GM18909 (cell line): ENCODE measurements around the gene FBXO2.

ENCODE experiments used
- ATAC-seq: cut with Tn5 transposase; IDR thresholded peaks from one replicate; pipeline ENCODE4 v1.9.1; 2021; ENCODE audit warnings: mild to moderate bottlenecking; ENCODE audit not compliant: unreplicated experiment, poor library complexity

FBXO2 gene

GRCh38 chr1:11654137-11654938, at the start of gene FBXO2, which contains the start of gene FBXO44:
FBXO2 (minus strand) TSS chr1:11654429; CDS start chr1:11654340, 89 bp downstream.
FBXO44 (plus strand) TSS chr1:11654877; CDS start chr1:11655836, 959 bp downstream.
- peak; percentile 44 for ATAC-seq

- no peak for ATAC-seq
Observed at GRCh38 chr1:11703357-11704193, 49.3 kb upstream of the FBXO2 start.

DNA sequence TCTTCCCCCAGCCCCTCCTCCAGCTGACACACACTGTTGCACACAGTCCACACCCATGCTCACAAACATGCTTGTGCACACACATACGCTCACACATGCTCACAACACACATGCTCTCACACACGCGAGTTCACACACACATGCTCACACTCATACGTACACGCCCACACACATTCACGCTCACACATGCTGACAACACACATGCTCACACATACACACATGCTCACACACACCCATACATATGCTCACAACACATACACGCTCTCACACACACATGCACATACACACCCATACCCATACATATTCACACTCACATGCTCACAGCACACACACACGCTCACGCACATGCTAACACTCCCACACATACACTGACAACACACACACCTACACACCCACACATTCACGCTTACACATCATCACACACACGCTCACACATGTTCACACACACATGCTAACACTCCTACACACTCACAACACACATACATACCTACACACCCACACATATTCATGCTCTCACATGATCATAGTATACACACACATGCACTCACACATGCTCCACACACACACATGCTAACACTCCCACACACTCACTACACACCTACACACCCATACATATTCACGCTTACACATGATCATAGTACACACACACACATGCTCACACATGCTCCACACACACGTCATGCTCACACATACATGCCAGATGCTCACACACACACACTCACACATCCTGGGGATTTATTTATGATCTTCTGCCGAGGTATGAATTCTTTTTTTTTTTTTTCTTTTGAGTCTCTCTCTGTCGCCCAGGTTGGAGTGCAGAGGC, 48.0 kb upstream of the FBXO2 start:
- no peak for ATAC-seq

DNA sequence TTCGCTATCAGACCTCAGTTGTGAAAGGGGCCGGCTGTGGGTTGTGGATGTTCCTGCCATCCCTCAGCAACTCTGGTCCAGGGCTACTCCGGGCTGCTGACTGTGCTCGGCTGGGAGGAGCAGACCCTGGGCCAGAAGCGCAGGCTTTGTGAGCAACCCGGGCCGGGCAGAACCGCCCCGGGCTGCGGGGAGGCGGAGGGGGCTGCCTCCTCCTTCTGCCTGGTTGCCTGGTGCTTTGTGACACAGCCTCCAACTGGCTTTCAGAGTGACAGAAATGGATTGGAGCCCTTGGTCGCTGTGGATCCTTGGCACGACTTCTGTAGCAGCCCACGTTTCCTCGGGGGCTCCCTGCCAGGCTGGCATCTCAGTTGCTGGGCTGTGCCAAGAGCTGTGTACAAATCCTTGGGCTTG, 47.3 kb upstream of the FBXO2 start:
- ATAC-seq: no peak

- no peak for ATAC-seq
Observed at GRCh38 chr1:11700601-11701467, 46.6 kb upstream of the FBXO2 start.

DNA sequence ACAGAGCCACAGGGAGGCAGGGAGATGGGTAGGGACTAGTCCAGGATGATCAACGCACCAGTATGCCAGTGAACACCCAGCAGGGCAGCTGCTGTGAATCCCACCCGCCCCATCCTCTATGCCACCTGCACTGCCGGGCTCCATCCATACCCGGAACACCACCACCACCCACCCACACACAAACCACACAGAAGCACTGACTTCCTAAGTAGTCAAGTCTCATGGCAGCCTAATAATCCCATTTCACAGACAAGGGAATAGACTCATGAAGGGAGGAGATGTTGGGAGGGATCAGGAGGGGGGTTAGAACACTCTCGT, 43.6 kb upstream of the FBXO2 start:
- ATAC-seq: no peak

DNA sequence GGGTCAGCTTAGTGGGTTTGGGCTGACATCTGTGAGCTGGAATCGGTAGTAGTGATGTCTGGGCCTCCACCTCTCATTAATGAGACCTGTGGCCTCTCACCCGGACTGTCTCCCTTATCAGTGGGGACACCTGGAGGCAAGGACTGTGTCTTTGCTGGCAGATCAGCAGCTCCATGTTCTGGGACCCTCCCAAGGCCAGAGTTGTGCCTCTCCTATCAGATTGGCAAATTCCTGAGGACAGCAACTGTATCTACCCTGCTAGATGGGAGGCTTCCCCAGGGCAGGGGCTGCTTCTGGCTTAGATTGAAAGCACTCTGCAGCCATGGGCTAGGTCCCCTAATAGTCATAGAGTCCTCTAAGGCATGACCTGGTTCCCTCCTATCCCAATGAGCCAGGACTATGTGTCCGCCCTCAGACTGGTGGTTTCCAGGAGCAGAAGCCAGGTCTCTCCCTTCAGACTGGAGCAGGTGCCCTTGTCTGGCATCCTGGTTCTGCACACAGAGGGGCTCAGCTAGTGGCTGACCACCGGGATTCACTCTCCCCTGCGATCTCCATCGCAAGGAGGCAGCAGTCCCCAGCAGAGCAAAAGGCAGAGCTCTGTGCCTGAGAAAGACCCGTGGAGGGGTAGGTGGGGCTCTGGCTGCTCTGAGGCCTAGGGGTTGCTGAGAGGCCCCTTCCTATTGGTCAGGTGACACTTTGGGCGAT, 43.1 kb upstream of the FBXO2 start:
- no peak for ATAC-seq

DNA sequence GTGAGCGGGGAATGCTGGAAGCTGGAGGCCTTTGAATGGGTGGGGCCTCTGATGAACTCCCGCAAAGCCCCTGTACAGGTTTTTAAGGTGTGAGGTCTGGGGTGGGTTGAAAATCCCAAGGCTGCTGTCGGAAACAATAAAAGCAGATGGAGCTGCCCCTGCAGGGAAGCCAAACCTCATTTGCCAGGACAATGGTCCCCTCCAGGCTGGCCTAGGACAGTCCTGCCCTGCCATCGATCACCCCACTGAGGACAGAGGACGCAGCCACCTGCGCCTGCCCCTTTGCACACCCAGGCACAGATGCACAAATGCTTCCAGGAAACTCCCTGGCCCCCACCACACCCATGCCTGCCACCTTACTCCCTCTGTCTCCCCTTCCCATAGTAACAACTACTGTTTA, 41.6 kb upstream of the FBXO2 start:
- no peak for ATAC-seq

GRCh38 chr1:11693917-11694316, 39.7 kb upstream of the FBXO2 start:
- no peak for ATAC-seq

- no peak for ATAC-seq
Observed at GRCh38 chr1:11693024-11693590, 38.9 kb upstream of the FBXO2 start.

DNA sequence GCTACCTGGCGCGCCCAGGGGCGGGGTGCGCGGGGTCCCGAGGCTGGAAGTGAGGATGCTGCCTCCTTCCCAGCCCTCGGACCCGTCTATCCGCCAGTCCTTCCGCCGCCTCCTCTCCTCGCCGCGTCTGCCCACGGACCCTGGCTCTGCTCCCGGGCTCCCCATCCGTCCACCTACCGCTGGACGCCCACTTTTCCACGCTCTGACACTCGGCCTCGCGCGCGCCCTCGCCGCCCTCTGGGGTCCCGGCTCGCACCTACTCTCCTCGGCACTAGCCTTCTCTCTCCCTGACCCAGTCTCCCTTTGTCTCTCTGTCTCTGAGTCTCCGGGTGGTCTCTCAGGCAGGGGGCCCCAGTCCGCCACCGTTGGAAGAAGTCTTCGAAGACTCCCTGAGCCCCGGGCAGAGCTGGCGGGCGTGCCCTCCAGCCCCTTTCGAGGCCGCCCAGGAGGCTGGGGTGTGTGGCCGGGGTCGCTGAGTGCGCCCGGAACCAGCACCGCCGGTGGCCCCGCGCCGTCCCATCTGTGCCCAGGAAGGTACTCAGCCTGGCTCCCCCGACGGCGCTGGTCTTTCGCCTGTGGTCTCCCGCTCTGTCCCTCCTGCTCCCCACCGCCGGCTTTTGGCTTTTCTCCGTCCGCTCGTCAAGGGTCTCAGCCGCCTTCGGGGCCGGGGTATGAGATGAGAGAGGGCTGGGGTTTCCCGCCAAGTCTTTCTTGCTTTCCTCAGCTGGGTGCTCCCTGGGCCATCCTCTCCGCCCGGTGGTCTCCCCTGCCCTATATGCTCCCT, 37.9 kb upstream of the FBXO2 start:
- no peak for ATAC-seq

DNA sequence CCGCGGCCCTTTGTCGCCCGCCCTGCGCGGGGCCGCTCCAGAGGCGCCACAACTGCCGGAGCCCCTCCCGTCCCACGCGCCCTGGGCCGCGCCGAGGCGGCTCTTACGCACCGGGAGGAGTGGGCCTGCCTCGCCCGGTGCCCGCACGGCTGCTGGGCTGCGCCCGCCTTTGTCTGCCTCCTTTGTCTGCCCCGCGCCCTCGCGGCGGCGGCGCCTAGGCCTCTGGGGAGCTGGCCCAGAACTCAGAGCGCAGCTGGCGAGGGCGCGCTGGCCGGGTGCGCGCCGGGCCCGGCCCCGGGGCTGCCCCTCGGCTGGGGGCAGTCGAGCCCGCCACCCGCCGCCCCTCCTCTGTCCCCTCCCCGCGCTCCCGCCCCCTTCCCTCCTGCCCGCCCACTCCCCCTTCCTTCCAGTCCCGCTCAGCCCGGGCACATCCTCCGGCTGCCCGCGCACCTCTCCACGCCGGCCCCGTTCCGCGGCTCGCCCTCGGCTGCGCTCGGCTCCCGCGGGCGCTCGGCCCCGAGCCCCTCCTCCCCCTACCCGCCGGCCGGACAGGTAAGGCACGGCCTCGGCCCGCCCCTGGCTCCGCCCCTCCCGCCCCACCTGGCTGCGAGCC, 37.2 kb upstream of the FBXO2 start, which contains the start of gene DRAXIN:
Gene DRAXIN (plus strand): TSS at position 409 of the 613 bp plus-strand sequence. CDS start 14,549 bp downstream, outside the sequence.
- no peak for ATAC-seq

DNA sequence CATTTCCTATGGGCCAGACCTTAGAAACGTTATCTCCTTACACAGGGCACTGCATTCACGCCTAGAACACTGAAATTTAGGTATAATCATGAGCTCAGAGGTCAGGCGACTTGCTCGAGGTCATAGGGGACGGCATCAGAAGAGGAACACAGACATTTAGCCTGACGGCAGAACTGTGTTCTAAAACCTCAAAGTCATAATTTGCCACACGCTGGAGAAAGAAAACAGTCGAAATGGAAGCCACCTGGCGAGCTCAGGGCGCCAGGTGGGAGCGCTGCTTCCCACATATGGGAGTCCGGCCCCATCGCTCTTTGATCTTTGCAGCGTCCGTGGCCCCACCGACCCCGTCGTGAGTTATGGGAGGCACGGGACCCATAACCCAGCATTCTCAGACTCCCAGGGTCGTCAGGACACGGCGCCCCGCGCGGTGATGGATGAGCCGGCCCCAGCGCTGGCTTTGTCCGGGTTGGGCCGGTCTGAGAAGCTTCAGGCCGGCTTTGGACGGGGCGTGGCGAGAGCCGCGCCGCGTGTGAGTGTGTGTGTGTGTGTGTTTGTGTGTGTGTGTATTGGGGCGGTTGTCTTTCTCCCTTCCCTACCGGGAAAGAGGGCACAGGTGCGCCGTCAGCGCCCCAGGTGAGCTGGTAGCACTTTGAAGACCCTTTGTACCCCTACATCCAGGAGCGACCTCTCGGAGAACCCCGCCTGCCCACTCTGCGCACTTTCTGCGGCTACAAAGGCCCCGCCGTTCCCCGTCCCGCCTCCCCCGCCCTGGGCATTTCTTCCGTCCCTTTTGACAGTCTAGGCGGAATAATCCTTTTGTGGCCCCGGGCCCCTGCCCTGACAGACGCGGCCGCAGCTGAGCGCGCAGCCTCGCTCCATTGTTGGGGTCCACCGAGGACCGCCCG, 36.4 kb upstream of the FBXO2 start:
- no peak for ATAC-seq

DNA sequence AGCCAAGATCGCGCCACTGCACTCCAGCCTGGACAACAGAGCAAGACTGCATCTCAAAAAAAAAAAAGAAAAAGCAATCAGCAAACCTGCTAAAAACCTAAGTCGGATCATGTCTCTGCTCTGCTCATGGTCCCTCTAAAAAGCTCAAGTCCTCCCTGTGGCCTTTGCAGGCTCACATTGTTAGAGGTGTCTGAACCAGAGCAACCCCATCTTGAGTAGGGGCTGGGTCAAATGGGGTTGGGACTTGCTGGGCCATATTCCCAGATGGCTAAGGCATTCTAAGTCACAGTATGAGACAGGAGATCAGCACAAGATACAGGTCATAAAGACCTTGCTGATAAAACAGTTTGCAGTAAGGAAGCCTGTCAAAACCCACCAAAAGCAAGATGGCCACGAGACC, 34.3 kb upstream of the FBXO2 start:
- ATAC-seq: no peak

DNA sequence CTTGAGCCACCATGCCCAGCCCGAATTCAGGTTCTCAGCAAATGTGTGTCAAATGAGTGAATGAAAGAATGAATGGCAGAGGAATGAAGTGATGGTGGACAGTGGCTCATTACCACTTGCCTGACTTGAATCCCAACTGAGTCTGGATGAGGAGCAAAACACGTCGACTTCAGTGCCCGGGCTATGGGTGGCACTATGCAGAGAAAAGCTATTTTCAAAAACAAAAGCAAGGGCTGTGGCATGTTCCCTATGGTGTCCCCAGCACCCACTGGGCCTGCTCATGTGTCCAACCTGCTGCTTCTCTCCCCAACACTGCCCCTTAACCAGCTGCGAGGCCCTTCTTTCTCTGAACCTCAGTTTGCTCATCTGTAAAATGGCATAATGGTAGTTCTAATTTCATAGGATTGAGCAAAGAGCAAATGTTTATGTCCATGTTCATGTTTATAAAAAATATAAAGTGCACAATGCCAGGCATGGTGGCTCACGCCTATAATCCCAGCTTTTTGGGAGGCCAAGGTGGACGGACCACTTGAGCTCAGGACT, 31.1 kb upstream of the FBXO2 start:
- no peak for ATAC-seq

DNA sequence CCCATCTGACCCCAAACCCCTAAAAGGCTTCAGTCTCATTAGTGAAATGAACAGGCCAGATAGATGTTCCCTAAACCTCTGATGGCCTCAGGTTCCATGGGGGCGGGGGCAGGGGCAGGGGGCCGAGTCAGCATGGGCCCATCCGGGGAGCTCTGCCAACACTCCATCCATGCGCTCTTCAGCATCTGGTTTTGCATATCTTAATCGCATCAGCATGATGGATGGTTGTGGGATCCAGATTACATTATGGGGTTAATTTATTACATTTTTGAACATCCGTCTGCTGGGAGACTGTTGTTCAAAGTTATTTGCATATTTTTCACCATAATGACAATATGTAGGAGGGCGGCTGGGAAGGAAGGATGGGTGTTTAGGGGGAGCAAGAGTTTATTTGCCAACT, 29.8 kb upstream of the FBXO2 start:
- no peak for ATAC-seq
